ENCODE data around the gene COX14. TPM values are rescaled to one million over a fixed set of nuclear protein-coding genes. Genes with fewer than 3 reads are reported as not detected.
A peak's percentile ranks its signal among the peaks of the same experiment; 100 is the strongest.

The COX14 gene
- total RNA-seq, 2 donors from 2014 or later: 39.9 to 51.2 TPM

DNA sequence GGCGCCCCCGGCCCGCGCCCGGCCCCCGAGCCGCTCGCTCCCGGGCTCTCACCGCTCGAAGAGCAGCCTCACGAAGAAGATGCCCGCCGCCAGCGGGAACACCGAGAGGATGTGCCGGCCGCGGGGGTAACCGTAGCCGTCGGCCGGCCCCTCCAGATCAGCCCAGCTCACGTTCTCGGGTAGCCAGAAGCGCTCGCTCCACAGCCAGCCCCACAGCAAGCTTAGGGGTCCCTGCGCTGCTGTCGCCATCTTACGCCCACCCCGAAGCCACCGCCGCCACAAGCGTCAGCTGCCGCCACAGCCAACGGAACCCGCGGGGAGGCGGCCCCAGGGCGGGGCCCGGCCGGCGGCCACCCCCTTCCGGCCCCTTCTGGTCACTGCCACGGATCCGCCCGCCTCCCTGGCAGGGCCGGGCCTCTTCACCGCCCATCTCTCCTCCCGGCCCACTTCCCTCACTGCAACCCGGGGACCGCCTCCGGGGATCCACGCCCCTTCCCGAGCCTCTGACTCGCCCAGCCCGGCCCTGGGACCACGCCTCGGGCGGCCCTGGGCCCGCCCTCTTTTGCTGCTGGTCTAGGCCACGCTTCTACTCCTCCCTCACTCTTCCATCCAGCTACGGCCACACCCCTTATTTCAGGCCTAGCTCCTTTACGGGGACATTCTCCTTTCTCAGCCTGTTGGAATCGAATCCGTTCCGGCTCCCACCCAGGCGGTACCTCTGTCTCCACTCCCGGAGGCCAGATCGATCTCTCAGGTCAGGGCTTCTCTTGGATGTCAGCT, 55.2 kb downstream of the COX14 start, which contains the start of gene CERS5:
CERS5 (minus strand) TSS at position 321 of the 780 bp plus-strand sequence; CDS start at position 249, 72 bp downstream.
- H3K4me1 Mint-ChIP-seq (ENCODE audit: low read depth in 2 of 2): peaks cover 20 to 25% of the 10 kb centered on the region in 2 donors
- peak; percentile 99 for ATAC-seq

More for the DNA sequence above, 55.2 kb downstream of the COX14 start, which contains the start of gene CERS5:
- Mint-ChIP-seq H3K9me3 (no peaks in the 10 kb centered on the region), H3K4me3 (peak within 1 kb of the TSS; percentile 96), H3K27ac (peak within 1 kb of the TSS; percentile 86 to 92), H3K36me3 (no peaks in the 10 kb centered on the region), H3K27me3 (no peaks in the 10 kb centered on the region)
- DNase-seq (ENCODE audit: low spot score): peak; percentile 99

Other genes with a start within 250 kb of the COX14 start
- under 1 TPM in 1 of 2 donors, not detected in 1; 0.50 TPM for gene FAIM2, start 208.3 kb upstream of the COX14 start, total RNA-seq
- gene AQP2, start 161.5 kb upstream of the COX14 start, total RNA-seq: not detected
- not detected for gene AQP5, start 150.4 kb upstream of the COX14 start, total RNA-seq
- not detected for gene AQP6, start 139.3 kb upstream of the COX14 start, total RNA-seq
- gene RACGAP1, start 86.7 kb upstream of the COX14 start, total RNA-seq: 100 to 1,000 TPM in 1 of 2 donors, 10 to 100 TPM in 1; 72.2 to 107 TPM
- gene ASIC1, start 54.6 kb upstream of the COX14 start, total RNA-seq: under 1 TPM in 1 of 2 donors, not detected in 1; 0.17 TPM
- gene SMARCD1, start 26.9 kb upstream of the COX14 start, total RNA-seq: 100 to 1,000 TPM in 1 of 2 donors, 10 to 100 TPM in 1; 69.5 to 112 TPM
- gene GPD1, start 8.2 kb upstream of the COX14 start, total RNA-seq: under 1 TPM; 0.36 TPM
- 100 to 1,000 TPM in 1 of 2 donors, 10 to 100 TPM in 1; 72.1 to 115 TPM for gene CERS5, start 55.1 kb downstream of the COX14 start, total RNA-seq
- 10 to 100 TPM; 15.3 to 41.3 TPM for gene LIMA1, start 171.3 kb downstream of the COX14 start, total RNA-seq